SK-N-SH treated with all-trans-retinoic acid at 6 μM for 48 hours (cell line): ENCODE results near the gene TRIM61.

Experiments used
- ARNTL ChIP-seq: fragments of 450-650 bp; formaldehyde crosslinking; IDR thresholded peaks from 2 replicates; pipeline ENCODE4 v1.5.0; 2020; ENCODE audit warnings: low read depth, mild to moderate bottlenecking, moderate library complexity, borderline replicate concordance
- BACH2 ChIP-seq: fragments of 250-450 bp; sonication (Bioruptor Pico); IDR thresholded peaks from 2 replicates; pipeline ENCODE4 v1.9.0; 2021; ENCODE audit warnings: mild to moderate bottlenecking, borderline replicate concordance
- CSDC2 ChIP-seq: fragments of 250-450 bp; sonication (Bioruptor Pico); IDR thresholded peaks from 2 replicates; pipeline ENCODE4 v1.5.0; 2020; ENCODE audit warnings: mild to moderate bottlenecking, moderate library complexity
- CSRNP3 ChIP-seq: fragments of 250-450 bp; sonication (Bioruptor Pico); IDR thresholded peaks from 2 replicates; pipeline ENCODE4 v1.5.1; 2021; ENCODE audit warnings: mild to moderate bottlenecking, moderate library complexity
- ESRRG ChIP-seq: fragments of 250-450 bp; sonication (Bioruptor Pico); IDR thresholded peaks from 2 replicates; pipeline ENCODE4 v1.6.1; 2021; ENCODE audit warnings: mild to moderate bottlenecking
- ISL1 ChIP-seq: fragments of 250-450 bp; sonication (Bioruptor Pico); IDR thresholded peaks from 2 replicates; pipeline ENCODE4 v2.1.2; 2022; ENCODE audit warnings: mild to moderate bottlenecking, moderate library complexity
- OSR1 ChIP-seq: fragments of 250-450 bp; sonication (Bioruptor Pico); IDR thresholded peaks from 2 replicates; pipeline ENCODE4 v1.8.0; 2022; ENCODE audit warnings: moderate library complexity, mild to moderate bottlenecking, inconsistent platforms
- POU6F1 ChIP-seq: fragments of 250-450 bp; sonication (Bioruptor Pico); IDR thresholded peaks from 2 replicates; pipeline ENCODE4 v1.8.0; 2021; ENCODE audit warnings: low read depth, mild to moderate bottlenecking, moderate library complexity, borderline replicate concordance
- PPARA ChIP-seq: fragments of 250-450 bp; sonication (Bioruptor Pico); IDR thresholded peaks from 2 replicates; pipeline ENCODE4 v1.5.0; 2020; ENCODE audit warnings: mild to moderate bottlenecking, borderline replicate concordance
- TCF4 ChIP-seq: fragments of 250-450 bp; sonication (Bioruptor Pico); IDR thresholded peaks from 2 replicates; pipeline ENCODE4 v1.8.0; 2021; ENCODE audit warnings: mild to moderate bottlenecking, moderate library complexity, borderline replicate concordance
- ZFP3 ChIP-seq: fragments of 250-450 bp; sonication (Bioruptor Pico); IDR thresholded peaks from 2 replicates; pipeline ENCODE4 v1.5.0; 2020; ENCODE audit warnings: mild to moderate bottlenecking, moderate library complexity
- TF ChIP-seq, protein P1 (sequence below): fragments of 250-450 bp; sonication (Bioruptor Pico); IDR thresholded peaks from 2 replicates; pipeline ENCODE4 v1.8.0; 2020; ENCODE audit warnings: mild to moderate bottlenecking, moderate library complexity, borderline replicate concordance
- TF ChIP-seq, protein P2 (sequence below): fragments of 250-450 bp; sonication (Bioruptor Pico); IDR thresholded peaks from 2 replicates; pipeline ENCODE4 v1.5.0; 2020; ENCODE audit warnings: mild to moderate bottlenecking, moderate library complexity

DNA sequence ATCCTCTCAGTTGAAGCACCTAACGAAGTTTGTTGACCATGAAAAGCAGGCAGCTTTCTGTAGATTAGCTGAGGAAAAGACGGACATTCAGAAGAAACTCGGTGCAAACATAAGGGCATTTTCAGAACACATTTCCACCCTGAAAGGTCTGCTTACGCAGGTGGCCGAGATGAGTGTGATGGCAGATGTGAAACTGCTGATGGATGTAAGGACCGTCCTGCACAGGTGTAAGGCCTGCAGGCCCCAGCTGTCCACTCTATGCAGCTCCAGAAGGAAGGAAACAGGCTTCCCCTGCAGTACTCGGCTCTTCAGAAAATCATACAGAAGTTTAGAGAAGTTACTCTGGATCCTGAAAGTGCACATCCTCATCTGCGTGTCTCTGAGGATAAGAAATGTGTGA is 33.5 kb upstream of the TRIM61 start:
- TF ChIP-seq ARNTL (no peak), TCF4 (CRISPR knock-in tag) (no peak), ZFP3 (CRISPR knock-in tag) (no peak), PPARA (no peak), ISL1 (no peak), OSR1 (CRISPR knock-in tag) (no peak), POU6F1 (CRISPR knock-in tag) (no peak), ESRRG (CRISPR knock-in tag) (no peak), BACH2 (CRISPR knock-in tag) (no peak), CSDC2 (CRISPR knock-in tag) (no peak), CSRNP3 (CRISPR knock-in tag) (no peak)
- TF ChIP-seq, protein P1, sequence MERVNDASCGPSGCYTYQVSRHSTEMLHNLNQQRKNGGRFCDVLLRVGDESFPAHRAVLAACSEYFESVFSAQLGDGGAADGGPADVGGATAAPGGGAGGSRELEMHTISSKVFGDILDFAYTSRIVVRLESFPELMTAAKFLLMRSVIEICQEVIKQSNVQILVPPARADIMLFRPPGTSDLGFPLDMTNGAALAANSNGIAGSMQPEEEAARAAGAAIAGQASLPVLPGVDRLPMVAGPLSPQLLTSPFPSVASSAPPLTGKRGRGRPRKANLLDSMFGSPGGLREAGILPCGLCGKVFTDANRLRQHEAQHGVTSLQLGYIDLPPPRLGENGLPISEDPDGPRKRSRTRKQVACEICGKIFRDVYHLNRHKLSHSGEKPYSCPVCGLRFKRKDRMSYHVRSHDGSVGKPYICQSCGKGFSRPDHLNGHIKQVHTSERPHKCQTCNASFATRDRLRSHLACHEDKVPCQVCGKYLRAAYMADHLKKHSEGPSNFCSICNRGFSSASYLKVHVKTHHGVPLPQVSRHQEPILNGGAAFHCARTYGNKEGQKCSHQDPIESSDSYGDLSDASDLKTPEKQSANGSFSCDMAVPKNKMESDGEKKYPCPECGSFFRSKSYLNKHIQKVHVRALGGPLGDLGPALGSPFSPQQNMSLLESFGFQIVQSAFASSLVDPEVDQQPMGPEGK: no peak
- TF ChIP-seq, protein P2, sequence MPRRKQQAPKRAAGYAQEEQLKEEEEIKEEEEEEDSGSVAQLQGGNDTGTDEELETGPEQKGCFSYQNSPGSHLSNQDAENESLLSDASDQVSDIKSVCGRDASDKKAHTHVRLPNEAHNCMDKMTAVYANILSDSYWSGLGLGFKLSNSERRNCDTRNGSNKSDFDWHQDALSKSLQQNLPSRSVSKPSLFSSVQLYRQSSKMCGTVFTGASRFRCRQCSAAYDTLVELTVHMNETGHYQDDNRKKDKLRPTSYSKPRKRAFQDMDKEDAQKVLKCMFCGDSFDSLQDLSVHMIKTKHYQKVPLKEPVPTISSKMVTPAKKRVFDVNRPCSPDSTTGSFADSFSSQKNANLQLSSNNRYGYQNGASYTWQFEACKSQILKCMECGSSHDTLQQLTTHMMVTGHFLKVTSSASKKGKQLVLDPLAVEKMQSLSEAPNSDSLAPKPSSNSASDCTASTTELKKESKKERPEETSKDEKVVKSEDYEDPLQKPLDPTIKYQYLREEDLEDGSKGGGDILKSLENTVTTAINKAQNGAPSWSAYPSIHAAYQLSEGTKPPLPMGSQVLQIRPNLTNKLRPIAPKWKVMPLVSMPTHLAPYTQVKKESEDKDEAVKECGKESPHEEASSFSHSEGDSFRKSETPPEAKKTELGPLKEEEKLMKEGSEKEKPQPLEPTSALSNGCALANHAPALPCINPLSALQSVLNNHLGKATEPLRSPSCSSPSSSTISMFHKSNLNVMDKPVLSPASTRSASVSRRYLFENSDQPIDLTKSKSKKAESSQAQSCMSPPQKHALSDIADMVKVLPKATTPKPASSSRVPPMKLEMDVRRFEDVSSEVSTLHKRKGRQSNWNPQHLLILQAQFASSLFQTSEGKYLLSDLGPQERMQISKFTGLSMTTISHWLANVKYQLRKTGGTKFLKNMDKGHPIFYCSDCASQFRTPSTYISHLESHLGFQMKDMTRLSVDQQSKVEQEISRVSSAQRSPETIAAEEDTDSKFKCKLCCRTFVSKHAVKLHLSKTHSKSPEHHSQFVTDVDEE (CRISPR knock-in tag): no peak
